ENCODE results near the gene AIRE. TPM values are rescaled to one million over a fixed set of nuclear protein-coding genes. Genes with fewer than 3 reads are reported as not detected.
A peak's percentile ranks its signal among the peaks of the same experiment; 100 is the strongest.

AIRE gene
- total and polyA plus RNA-seq, 2 of the 13 experiments (the other 11 are each of a cell fraction or from before 2014, with no cell fraction given): not detected

DNA sequence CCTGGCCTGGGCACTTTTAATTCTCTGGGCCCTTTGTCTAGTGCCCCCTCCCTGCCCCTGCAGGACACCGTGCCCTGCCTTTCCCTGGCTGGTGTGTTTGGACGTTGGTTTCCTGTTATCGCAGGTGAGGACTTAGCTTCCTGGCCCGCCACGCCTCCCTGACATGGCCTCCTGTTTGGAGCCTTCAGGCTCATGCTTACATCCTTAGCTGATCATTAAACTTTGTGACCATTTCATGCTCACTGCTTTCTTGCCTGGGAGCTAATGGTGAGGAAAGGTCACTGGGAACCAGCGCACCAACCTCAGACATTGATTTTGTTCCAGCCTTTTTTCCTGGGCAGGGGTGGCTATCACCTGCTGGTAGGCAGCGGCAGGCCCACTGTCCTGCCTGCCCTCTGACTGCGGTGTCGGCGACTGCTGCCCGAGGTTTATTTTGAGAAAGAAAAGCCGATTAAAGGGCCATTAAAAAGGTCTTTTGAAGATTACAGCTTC is 17.9 kb downstream of the AIRE start (continued):
- TF ChIP-seq CEBPZ (IDR thresholded peaks at IDR 0.05; ENCODE audit: low read length): no peak
- no peak for TF ChIP-seq ZNF253 (CRISPR knock-in tag; IDR thresholded peaks at IDR 0.05; ENCODE audit: borderline replicate concordance)
- no peak for TF ChIP-seq ZNF740 (CRISPR knock-in tag; IDR thresholded peaks at IDR 0.05)
- TF ChIP-seq ZNF484 (CRISPR knock-in tag; IDR thresholded peaks at IDR 0.05; ENCODE audit: borderline replicate concordance, low read depth): no peak
- TF ChIP-seq ZNF317 (CRISPR knock-in tag; IDR thresholded peaks at IDR 0.05): no peak
- TF ChIP-seq HDAC6 (IDR thresholded peaks at IDR 0.05; ENCODE audit: low read depth, low read length): no peak
- TF ChIP-seq ZNF703 (CRISPR knock-in tag; IDR thresholded peaks at IDR 0.05; ENCODE audit: borderline replicate concordance): no peak
- no peak for TF ChIP-seq RERE (CRISPR knock-in tag; IDR thresholded peaks at IDR 0.05; ENCODE audit: low read depth)
- TF ChIP-seq THYN1 (CRISPR knock-in tag; IDR thresholded peaks at IDR 0.05; ENCODE audit: borderline replicate concordance, low read depth): no peak
- no peak for TF ChIP-seq FOXK1 (CRISPR knock-in tag; IDR thresholded peaks at IDR 0.05; ENCODE audit: borderline replicate concordance, low read depth)
- no peak for TF ChIP-seq ZNF749 (CRISPR knock-in tag; IDR thresholded peaks at IDR 0.05; ENCODE audit: borderline replicate concordance)
- TF ChIP-seq ARID3A (IDR thresholded peaks at IDR 0.05; ENCODE audit: low read depth, low read length): no peak
- TF ChIP-seq ZBTB1 (CRISPR knock-in tag; IDR thresholded peaks at IDR 0.05; ENCODE audit: borderline replicate concordance): no peak
- TF ChIP-seq RXRB (CRISPR knock-in tag; IDR thresholded peaks at IDR 0.05; ENCODE audit: borderline replicate concordance): peak; percentile 81; the same call in 1 of the 2 replicates
- peak; percentile 21; the same call in 1 of the 2 replicates for TF ChIP-seq ZNF766 (CRISPR knock-in tag; IDR thresholded peaks at IDR 0.05; ENCODE audit: borderline replicate concordance)

Measured in HepG2 (cell line).